Left renal pelvis (tissue), 4 donors: ENCODE results near the gene ARL4A. TPM values are rescaled to one million over a fixed set of nuclear protein-coding genes. Genes with fewer than 3 reads are reported as not detected.

Experiments used
- DNase-seq, 4 donors: peaks; one replicate each; pipeline ENCODE4 v3.0.0-alpha.2; 2013; ENCODE audit warnings: low read depth in 4 of 4, low spot score in 3 of 4
- polyA plus RNA-seq, 4 donors: library from polyadenylated mRNA; unstranded; fragments of 120-200 nt; gene quantifications; one replicate each; pipeline ENCODE4 v1.2.1, GENCODE V29; 2013; ENCODE audit not compliant: insufficient read length in 4 of 4

The ARL4A gene
- polyA plus RNA-seq, 4 donors, result 23.0 to 75.0 (median 35.4) TPM

DNA sequence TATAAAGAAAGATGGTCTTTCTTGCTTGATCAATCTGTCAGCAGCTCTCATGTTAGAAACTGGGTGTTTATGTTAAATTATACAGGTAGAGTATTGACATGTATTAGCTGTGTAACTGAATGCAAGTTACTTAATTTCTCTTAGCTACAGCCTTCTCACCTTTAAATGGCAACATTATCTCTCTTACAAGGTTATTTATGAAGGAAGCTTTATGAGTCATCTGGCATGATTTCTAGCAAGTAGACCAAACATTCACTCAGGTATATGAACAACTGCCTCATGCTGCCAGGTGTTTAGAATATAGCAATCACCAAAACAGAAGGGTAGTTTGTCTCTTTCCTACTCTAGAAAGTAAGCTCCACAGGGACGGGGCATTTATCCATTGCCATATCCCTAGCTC, 8.5 kb downstream of the ARL4A start:
- no peak for DNase-seq

DNA sequence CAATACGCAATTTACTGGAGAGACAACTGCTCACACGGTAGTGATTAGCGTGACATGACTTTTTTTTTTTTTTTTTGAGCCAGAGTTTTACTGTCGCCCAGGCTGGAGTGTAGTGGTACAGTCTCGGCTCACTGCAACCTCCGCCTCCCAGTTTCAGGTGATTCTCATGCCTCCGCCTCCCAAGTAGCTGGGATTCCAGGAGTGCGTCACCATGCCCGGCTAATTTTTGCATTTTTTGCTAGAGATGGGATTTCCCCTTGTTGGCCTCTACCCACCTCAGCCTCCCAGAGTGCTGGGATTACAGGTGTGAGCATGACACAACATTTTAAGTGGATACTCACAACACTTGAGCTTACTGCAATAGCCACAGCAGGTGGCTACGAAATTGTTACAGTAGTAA, 11.9 kb downstream of the ARL4A start:
- no peak for DNase-seq

DNA sequence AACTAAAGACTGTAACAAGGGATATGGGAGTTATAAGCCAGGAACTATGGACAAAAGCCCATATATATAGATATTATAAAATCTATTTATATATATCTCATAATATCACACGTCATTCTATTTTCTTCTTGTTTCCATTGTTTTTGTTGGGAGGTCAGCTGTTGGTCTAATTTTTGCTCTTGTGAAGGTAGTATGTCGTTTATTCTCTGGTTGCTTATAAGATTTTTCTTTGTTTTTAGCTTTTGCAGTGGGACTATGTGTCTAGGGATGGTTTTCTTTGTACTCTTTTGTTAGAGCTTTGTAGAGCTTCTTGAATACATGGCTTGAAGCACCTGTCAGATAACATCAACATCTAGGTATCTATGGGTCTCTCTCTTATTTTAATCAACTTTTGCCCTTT, 14.0 kb downstream of the ARL4A start:
- DNase-seq, result no peak

DNA sequence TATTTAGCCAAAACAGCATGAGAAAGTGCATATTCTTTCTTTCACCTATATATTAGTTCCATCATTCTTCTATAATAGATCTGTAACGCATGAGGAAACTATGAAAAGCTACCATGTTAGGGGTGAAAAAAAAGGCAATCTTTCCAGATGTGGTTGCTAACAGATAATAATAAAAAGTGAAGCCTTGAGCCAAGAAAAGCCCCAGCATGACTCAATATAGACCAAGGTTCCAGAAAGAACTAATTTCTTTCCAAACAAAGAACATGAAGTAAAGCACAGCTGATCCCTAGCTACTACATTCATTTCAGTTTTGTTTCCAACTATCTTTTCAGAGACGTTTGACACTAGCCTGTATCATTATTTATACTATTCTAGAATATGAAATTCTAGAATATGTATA, 16.4 kb downstream of the ARL4A start:
- no peak for DNase-seq

DNA sequence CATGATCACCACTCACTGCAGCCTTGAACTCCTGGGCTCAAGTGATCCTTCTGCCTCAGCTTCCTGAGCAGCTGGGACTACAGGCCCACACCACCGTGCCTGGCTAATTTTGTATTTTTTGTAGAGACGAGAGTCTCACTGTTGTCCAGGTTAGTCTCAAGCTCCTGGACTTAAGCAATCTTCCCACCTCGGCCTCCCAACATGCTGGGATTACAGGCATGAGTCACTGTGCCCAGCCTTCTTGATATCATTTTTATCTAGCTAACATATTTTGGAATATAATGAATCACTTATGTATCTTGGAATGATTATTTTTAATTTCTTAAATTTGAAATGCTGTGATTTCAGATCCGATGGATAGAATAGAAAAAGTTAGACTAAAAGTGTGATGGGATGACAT, 18.4 kb downstream of the ARL4A start:
- DNase-seq, result no peak

DNA sequence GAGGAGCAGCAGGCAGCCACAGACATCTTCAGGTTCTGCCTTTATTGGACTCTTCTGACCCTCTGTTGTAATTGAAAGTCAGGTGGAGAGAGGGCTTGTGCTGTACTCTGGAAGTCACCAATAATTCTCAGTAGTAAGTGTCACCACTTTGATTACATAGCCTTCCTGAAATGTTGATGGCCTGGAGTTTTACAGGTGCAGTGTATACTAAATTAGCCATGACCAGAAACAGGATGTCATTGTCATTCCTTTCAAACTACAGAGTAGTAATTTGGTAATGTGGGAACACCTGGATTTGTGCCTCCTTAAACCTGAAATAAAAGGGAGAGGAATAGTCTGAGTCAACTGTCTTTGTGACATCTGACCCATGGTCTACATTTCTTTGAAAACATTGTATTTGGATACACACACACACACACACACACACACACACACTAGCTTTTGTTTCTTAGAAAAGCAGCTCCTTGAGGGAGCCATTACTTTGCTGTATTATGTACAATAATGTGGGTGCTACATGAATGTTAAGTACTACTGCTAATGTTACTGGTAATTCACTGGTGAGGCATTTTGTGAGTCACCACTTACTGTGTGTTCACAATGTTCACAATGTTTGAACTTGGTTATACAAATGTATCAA, 19.6 kb downstream of the ARL4A start:
- no peak for DNase-seq

DNA sequence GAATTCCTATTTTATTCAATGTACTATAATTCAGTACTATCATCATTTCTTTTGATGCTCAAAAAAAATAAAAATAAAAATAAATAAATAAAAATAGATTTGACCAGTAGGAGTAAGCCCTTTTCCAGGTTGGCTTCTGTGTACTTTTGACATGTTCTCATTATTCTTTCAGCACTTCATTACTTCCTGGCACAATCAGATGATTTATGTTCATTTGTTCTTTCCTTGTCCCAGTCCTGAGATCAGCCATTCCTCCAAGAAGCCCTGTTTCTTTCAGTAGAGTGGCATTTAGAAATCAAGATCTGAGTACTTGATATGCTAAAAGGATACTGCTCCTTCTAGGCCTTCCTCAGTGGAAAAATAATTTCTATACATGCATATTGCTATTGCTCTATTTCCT, 20.9 kb downstream of the ARL4A start:
- DNase-seq, result no peak

DNA sequence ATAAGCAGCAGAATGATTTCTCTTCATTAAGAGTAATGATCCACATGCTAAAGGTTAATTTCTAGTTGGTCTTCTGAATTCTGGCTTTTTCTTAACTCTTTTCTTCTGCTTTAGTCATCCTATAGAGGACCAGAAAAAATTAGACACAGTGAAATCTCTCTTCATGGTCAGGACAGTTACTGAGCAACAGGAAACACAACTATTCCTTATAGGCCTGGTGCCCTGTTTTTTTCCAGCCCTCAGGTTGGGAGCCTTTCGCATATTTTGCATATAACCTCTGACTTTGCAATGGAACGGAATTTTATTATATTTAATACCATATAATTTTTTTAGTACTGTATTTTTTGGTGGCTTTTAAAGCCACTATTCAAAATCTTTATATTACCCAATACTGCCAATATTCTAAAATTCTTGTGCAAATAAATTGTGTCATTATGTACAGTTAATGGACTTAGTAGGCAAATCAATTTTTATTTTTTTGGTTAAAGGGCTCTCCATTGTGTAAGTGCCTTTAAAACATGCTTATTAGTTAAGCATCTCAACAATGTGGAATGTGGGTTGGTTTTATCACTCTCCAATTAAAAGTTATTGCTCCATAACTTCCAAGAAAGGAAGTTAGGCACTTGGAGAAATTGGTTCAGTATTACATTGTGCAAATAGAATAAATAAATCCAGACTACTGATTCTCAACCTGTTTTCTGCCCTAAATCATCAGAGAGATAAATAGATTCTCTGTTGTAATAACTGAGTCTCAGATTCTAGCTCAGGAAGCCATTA, 22.5 kb downstream of the ARL4A start:
- no peak for DNase-seq

DNA sequence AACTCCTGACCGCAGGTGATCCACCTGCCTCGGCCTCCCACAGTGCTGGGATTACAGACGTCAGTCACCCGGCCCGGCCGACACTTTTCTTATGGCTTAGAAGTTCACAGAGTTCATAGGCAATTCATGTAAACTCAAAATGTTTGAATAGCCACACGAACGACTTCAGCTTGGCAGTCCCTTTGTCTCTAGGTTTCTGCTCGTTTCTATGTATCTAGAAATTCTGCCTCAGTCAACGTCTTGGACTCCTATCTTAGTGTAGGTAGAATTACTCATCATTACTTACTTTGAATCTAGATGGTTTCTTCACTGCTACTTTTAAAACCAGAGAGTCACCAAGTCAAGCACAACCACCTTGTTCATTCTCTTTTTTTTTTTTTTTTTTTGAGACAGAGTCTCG, 23.7 kb downstream of the ARL4A start:
- DNase-seq, result no peak

DNA sequence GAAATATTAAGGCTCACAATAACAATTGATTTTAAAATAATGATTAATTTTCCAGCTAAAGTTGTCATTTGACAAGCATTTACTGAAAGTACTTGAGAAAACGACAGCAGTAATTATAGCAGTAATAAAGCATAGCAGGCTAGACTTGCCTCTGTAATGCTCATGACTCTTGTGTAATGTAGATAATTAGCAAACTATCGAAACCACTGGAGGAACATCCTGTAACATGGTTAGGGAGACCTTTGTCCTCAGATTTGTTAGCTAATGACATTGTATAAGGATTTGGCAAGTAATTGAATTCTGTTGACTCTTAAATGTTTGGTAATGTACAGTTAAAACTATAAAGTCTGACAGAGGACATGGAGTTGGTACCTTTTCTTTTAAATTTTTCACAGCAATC, 24.8 kb downstream of the ARL4A start:
- DNase-seq, result no peak

DNA sequence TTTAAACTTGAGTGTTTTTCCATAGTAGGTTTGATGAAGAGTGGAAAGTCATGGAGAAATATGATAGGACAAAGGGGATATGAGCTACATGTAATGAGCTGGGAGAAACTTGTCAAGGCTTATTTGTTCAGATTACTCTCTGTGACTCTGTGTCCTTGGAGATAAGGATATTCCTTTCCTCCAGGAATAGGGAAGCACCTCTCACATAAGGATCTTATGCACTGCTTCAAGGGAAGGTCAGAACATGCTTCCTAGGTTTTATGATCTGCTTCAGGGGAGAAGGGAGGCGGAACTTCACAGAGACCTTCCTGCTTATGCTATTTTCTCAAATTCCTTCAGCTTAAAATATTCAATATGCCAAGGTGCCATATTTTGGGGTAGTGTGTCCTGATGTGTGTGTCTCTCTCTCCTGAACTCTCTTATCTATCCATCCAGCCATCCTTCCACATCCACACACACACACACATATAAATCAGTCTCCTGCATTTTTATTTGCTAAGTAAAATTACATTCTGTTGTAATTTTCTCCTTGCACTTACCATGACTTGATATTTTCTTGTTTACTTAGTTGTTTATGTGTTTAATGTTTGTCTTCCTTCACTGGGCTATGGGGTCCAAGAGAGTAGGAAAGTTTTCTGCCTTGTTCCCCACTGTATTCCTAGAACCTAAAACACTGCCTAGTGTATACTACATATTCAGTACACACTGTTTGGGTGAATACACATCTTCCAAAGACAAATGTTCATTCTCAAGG, 26.4 kb downstream of the ARL4A start:
- DNase-seq, result no peak

DNA sequence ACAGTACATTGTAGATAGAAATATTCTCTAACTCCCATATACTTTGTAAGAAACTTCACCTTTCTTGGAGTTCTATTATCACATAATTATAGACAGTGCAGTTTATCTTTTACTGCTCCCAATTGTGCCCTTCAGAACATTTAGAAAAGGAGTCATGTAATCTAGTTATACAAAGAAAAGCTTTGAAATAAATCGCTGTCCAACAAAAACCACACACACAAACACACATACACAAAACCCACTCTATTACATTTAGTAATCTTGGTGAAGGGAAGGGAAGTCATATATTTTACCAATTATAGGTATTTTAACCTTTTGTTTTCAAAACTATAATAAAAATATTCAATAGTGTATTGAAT, 26.9 kb downstream of the ARL4A start:
- DNase-seq, result no peak

DNA sequence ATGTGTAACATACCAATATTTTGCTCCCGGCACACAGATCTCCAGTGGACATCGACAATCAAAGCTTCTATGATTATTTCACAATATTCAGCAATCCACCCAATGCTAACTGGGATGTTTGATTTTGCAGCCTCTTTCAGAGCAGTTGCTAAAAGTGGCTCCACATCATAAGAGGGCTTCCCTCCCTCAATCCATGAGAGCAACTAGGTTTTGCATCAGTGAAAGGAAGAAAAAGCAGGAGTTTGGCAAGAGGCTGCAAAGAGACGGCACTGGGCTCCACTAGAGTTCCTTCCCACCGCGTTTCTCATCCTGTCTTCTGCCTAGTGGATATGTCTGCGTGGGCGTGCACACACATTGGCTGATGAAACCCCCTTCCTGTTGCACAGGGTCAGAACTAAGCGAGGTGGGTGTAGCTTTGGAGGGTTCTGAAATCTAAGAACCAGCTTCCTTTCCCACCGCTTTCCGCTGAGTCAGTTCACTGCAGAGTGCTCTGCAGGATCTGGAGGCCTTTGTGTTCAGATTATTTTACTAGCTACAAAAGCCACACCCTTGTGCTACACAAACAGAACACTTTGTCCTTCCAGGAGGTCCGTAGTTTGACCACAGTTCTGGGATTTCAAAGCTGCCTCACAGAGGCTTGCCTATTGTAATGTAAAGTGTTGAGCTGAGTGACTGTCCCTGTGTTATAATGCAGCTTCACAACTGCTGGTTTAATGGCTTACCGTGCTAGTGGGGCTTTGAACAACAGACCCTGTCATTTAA, 28.1 kb downstream of the ARL4A start:
- peak in 2 of 4 donors; percentile 12 to 41 for DNase-seq

DNA sequence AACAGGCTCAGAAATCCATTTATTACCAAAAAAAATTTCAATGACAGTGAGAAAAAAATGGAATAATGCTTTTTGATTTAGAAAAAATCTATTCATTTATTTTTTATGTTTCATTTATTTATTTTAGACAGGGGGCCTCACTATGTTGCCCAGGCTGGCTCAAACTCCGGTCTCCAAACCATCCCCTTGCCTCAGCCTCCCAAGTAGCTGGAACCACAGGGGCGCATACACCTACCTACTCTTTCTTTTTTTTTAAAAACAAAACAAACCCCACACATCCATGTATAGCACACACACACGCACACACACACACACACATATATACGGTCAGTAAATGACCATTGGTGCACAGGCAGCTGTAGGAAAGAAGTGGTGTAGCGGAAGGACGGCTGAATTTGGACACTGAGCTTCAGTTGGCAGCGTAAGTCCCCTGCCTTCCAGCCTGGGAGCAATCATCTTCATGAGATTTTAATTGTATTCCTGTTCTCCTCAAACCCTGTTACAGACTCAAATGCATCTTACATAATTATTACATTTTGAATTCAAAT, 28.8 kb downstream of the ARL4A start:
- DNase-seq, result no peak

DNA sequence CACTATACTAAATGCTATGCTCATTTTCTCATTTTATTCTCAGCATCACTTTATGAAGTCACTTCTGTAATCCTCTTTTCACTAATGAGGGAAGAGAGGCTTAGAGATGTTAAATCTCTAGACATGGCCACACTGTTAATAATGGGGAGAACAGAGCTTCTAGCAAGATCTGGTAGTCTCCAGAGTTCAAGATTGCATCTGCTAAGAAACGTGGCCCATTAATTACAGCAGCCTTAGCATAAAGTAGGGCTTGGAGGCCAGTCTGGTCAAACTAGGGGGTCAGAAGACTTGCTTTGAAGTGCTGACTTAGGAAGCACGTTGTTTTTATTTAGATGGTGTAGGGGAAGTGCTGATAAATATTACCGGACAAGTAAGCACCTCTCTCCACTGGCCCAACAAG, 29.3 kb downstream of the ARL4A start:
- no peak for DNase-seq

DNA sequence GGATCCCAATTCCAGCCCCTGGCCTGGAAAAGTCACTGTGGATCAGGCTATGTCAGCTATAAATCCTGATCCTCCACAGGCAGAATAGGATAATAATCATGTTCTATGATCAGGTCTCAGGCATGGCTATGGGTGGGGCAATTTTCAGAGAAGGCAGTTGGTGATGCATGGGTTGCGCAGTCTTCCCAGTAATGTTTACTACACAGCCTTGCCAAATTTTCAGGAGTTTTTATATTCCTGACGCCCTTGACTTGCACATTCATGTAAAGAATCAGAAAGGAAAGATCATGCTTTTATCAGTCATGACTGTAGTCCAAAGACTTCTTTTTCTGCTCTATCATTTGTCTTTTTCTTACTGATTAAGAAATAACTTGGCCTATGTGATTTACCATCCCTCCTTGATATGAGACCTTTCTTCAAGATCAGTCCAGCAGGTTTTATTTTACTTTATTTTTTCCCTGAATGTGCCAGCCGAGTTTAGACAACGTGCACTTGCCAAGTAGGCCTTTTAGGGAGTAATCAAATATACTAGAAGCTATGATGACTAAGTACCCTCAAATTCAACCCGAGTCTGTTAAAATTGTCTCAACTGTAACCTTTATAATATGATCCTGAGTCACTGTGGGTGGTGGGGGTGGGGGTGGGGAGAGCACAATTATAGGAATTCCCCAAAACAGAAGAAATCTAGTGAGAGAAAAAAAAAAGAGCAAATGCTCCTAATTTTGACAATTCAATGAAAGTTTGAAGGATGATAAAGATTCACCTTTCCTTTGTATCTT, 31.9 kb downstream of the ARL4A start:
- DNase-seq, result no peak

DNA sequence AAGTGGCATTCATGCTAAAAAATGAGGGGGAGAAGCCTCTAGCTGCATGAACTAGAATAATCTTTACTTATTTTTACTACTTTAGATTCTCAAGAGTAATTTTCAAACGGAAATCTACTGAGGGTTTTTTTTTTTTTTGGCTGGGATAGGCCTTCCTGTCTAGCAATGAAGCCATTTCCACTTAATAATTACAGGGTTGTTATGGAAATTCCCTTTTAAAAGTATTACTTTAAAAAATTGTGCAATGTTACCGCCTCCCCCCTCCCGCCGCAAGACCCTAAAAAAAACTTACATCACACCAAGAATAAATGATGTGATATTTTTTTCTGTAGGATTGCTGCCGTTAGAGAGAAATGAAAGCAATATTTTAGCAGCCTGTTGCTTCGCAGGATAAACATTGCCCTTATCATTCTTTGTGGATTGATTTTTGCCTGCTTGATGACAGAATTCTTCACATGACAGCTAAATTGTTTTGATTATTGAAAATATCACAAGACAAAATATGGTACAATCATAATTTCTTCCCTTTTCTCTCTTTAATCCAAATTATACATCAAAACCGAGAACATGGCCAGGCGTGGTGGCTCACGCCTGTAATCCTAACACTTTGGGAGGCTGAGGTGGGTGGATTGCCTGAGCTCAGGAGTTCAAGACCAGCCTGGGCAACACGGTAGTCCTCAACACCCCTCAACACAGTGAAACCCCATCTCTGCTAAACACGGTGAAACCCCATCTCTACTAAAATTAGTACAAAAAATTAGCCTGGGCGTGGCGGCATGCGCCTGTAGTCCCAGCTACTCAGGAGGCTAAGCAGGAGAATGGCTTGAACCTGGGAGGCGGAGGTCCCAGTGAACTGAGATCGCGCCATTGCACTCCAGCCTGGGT, 32.8 kb downstream of the ARL4A start:
- DNase-seq, result no peak

DNA sequence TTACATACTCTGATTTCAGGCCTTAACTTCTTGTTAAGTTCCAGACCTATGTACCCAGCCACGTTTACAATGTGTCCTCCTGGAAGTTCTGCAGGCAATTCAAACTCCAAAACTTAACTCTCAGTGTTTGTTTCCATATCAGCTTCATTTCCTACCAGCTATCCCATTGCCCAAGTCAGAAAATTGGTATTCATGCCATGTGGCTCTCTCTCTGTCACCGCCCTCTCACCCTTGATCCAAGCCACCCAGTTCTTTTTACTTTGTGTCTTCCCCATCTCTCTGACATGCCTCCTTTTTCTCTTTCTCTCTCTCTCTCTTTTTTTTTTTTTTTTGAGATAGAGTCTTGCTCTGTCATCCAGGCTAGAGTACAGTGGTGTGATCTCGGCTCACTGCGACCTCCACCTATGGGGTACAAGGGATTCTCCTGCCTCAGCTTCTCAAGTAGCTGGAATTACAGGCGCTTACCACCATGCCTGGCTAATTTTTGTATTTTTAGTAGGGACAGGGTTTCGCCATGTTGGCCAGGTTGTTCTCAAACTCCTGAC, 33.9 kb downstream of the ARL4A start:
- no peak for DNase-seq

DNA sequence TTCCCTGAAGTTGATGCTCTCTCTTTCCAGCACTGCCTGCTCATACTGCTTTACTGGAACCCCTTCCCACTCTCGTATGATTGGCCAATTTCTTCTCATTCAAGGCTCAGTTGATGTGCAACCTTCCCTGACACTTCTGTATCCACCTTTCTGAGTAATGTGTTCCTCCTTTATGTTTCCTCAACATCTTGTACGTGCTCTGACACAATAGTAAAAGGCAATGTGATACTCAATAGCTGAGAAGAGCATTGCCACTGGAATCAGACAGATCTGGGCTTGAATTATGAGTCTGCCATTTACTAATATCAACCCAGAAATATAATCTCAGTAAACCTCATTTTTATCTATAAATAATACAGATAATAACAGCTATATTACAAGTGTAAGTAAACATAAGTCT, 34.7 kb downstream of the ARL4A start:
- no peak for DNase-seq
